GM10847 (cell line): Measurements from ENCODE around the gene DMKN.

Source experiments
- POLR2A ChIP-seq: IDR thresholded peaks from 2 replicates; pipeline ENCODE4 v1.6.1; 2011; ENCODE audit not compliant: insufficient read length; ENCODE audit errors: extremely low read depth

Gene DMKN

DNA sequence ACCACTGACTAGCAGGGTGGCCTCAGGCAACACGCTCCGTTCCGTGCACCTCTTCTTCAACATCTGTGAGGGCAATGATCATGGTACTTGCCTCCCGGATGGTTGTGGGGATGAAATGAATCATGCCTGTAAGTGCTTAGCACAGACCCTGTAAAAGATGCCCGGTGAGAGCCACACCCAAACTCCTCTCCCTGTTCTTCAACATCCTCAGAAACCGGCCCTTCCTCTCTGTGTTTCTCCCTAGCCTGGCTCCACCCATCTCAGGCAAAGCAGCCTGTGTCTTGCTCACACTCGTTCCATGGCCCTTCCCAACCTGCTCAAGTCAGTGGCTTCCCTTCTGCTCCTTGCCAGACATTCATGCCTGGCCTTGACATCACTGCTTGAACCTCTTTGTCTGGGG is 5.8 kb upstream of the DMKN start:
- TF ChIP-seq POLR2A: no peak

DNA sequence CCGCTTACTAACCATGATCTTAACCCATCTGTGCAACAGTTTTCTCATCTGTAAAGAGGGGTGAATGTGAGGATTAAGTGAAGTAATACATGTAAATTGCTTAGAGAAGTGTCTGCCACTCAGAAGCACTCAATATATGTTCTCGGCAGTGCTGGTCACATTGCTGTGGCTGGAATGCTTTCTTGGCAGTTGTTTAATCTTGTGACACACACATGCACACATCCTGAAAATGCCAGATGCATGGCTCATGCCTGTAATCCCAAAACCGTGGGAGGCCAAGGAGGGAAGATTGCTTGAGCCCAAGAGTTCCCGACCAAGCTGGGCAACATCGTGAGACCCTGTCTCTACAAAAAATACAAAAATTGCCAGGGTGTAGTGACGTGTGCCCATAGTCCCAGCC is 4.9 kb upstream of the DMKN start:
- TF ChIP-seq POLR2A: no peak

DNA sequence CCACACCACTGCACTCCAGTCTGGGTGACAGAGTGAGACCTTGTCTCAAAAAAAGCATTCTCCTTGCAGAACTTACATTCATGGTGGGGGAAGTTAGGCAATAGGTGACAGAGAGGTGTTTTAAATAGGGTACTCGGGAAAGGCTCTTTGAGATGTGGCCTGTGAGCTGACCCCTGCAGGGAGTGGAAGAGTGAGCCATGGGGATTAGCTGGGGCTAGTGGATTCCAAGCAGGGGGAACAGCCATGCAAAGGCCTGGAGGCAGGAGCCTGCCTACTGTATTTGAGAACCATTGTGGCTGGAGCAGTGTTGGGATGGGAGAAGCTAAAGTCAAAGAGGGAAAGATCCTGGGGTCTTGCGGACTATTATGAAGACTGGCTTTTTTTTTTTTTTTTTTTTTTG is 3.9 kb upstream of the DMKN start:
- TF ChIP-seq POLR2A: no peak

GRCh38 chr19:35516310-35516709 is 2.9 kb upstream of the DMKN start:
- no peak for TF ChIP-seq POLR2A

DNA sequence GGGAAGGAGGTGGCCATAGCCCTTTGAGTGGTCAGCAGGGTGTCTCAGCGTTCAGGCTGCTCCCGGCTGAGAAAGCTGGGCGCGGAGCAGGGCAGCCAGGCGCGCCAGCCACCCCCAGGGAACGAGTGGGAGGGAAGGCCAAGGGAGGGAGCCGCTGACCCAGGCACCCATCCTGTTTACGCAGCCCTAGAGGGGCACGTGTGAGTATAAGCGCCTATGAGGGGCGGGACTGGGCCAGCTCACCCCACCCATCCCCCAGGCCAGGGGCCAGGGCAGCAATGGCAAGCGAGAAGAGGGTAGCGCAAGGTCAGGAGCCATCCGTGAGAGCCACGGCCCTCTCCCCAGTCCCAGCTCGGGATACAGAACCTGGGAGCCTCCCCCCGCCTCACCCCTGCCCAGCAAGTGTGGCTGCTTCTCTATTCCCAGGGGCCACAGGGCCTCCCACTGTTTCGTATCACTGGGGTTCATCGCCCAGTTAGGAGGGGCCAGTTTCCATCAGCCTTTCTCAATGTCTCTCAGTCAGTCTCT is 897 bp upstream of the DMKN start:
- TF ChIP-seq POLR2A: no peak

DNA sequence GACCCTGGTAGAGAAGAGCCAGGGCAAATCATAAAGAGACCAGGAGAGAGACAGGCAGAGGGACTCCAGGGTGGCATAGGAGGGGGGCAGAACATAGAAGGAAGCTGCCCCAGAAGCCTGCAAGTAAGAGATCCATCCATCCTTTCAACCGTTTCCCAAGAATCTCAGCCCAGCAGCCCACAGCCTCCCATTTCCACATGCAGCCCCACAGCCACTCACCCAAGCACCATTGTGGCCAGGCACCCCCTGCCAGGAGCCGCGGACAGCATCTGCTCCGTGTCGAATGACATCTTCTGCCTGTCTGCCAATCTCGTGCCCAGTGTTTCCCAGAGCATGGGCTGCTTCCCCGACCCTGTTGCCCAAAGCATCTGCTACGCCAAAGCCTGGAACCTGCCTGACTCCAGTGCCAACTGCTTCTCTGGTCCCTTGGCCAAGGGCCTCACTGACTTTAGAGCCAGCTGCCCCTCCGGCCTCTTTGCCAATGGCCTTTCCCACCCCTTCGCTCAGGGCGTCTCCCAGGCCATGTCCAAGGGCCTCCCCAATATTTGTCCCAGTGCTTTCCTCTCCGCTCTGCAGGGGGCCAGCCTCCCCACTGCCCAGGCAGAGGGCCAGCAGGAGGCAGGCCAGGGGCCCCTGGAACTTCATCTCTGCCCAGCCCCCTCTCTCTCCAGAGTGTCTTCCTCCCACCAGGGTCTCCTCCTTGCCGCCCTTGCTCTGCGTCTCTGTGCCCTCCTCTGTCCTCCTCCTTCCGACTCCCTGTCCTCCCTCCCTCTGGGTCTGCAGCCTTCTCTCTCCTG is 420 bp downstream of the DMKN start:
- TF ChIP-seq POLR2A: no peak

DNA sequence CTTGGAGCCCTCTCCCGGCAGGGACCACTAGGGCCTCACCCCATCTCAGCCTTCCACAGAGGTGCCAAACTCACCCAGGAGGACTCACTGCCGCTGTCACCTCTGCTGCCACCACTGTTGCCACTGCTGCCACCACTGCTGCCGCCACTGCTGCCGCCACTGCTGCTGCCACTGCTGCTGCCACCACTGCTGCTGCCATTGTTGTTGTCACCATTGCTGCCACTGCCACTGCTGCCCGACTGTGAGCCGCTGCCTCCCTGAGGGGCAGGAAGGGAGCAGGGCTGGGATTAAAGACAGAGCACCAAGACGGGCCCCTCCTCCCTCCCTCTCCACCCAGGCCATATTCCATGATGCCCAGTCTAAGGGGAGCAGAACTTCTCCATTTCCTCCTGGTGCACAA is 2.1 kb downstream of the DMKN start:
- no peak for TF ChIP-seq POLR2A

DNA sequence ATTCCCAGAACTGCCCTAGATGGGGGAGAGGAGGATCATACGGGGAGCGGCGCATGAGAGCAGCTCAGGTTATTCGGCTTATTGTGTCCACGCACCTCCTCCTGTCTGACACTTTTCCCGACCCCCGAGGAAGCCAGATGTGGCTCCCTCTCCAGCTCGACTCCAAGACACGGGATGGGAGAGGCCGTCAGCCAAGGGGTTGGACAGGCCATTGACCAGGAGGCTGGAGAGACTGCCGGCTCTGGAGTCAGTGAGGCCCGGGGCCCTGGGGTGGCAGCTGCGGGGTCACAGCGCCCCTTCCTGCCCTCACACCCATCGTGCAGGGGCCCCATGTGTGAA is 2.9 kb downstream of the DMKN start:
- TF ChIP-seq POLR2A: no peak

- no peak for TF ChIP-seq POLR2A
Measured at GRCh38 chr19:35509861-35510625, 3.4 kb downstream of the DMKN start.

GRCh38 chr19:35509018-35509652 is 4.3 kb downstream of the DMKN start:
- TF ChIP-seq POLR2A: no peak

- no peak for TF ChIP-seq POLR2A
Measured at GRCh38 chr19:35508129-35508528, 5.3 kb downstream of the DMKN start.

DNA sequence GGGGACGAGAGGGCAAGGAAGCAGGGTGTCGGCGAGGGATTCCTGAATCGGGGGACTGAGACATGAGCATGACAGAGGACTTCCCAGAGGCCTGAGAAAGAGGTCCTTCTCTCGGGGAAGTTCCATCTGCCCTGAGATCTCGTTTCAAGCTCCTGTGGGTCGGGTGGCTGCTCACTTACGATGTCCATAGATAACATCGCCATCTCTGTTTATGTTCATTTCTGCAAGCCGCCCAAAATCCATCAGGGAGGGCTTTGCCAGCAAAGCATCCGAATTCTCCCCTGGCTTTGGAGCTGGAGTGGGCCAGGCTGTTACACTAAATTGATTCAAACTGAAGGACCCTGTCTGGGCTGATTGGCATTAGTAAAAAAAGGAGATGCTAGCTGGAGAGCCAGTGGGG is 5.9 kb downstream of the DMKN start:
- no peak for TF ChIP-seq POLR2A

DNA sequence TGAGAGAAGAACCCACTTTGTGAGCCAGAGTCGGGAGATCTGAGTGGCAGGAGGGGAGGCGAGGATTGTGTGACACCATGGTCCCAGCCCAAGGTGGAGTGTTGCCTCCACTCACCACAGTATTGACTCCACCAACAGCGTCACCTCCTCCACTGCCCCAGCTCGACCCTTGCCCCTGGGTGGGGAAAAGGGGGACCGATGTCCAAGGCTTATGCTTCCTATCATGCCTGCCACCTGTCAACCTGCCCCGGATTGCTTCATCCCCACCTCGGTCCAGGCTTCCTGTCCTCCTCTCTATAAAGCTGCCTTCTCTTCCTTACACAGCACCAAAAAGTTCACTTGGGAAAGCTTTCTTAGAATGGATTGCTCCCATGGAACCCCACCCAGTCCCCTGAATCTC is 7.4 kb downstream of the DMKN start:
- no peak for TF ChIP-seq POLR2A

DNA sequence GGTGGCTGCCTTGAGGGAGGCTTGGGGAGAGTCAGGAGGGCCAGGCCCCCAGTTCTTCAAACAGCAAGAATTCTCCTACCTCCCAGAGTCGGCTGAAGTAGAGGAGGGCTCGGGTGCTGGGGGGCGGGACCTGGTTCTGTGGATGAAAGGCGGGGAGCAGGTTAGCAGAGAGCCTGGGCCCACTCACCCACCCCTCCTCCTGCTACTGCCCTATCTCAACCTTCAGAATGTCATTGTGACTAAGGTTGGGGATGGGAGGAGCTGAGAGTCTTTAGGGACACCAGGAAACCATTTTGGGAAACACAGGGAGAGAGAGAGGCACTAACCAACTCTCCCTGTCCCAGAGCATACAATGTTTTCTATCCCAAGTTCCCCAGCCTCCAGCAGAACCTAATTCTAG is 10.7 kb downstream of the DMKN start:
- TF ChIP-seq POLR2A: no peak

GRCh38 chr19:35501684-35502083 is 11.8 kb downstream of the DMKN start:
- TF ChIP-seq POLR2A: no peak

DNA sequence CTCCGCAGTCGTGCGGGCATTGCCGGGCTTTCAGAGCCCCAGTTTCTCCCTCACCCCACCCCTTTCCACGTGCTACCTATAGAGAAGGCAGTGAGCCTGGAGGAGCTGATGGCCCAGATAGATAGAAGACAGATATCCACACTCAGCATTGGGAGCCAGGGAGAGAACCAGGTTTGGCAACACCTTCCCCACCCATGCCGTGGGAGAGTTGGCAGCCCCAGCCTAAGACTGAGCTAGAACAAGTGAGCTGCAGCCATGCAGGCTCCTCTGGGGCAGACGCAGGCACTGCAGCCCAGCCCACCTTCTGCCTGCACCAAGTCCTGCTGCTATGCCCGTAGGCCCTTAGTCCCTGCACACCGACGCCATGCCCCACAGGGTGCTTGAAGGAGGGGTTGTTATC is 12.8 kb downstream of the DMKN start:
- TF ChIP-seq POLR2A: no peak
